ENCODE results near the gene CCDC97. TPM values are rescaled to one million over a fixed set of nuclear protein-coding genes. Genes with fewer than 3 reads are reported as not detected.

CCDC97 gene
- total and polyA plus RNA-seq, 2 of the 8 experiments (the other 6 are each of a cell fraction or from before 2014, with no cell fraction given): 19.8 to 27.1 TPM

DNA sequence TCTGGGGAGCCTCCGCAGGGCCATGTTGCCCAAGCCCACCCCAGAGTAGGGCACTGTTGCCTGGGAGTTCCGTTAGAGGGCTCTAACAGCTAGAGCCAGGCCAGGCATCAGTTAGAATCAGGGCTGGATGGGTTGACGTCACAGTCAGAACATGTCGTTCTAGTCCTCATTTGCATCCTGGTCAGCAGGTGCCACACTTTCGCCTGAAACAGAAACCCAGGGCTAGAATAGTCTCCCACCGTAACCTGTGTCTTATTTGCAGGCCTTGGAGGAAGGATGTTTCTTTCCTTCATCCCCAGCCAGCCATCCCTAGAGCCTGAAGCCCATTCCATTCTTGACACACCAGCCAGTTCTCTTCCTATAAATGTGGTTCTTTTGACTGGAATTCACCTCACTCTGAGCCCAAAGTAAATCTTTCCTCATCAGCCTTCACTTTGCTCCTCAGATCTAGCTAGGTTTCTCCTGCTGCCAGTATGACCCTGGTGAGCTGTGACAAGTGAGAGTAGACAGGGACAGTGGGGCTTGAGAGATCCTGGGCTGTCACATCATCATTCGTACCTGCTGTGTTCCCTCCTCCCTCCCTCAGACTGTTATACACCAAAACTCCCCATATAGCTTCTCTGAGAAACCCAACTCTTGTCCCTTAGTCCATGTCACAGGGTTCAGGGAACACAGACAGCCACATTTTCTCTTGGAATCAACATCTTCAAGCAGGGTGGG, 12.2 kb upstream of the CCDC97 start (continued):
- TF ChIP-seq TEAD4 (IDR thresholded peaks at IDR 0.05; ENCODE audit: low read depth, low read length): no peak
- TF ChIP-seq TCF12 (IDR thresholded peaks at IDR 0.05; ENCODE audit: low read depth, low read length): no peak
- TF ChIP-seq, protein P1, sequence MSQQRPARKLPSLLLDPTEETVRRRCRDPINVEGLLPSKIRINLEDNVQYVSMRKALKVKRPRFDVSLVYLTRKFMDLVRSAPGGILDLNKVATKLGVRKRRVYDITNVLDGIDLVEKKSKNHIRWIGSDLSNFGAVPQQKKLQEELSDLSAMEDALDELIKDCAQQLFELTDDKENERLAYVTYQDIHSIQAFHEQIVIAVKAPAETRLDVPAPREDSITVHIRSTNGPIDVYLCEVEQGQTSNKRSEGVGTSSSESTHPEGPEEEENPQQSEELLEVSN (IDR thresholded peaks at IDR 0.05): no peak

Data from H1 (cell line).